Middle frontal gyrus (tissue), 1 donor: ENCODE data around the gene ROGDI.
A peak's percentile ranks its signal among the peaks of the same experiment; 100 is the strongest.

Experiments used
- DNase-seq: peaks from one replicate; pipeline ENCODE4 v3.0.0-alpha.2; 2015; ENCODE audit warnings: low spot score; ENCODE audit errors: extremely low spot score

The ROGDI gene

DNA sequence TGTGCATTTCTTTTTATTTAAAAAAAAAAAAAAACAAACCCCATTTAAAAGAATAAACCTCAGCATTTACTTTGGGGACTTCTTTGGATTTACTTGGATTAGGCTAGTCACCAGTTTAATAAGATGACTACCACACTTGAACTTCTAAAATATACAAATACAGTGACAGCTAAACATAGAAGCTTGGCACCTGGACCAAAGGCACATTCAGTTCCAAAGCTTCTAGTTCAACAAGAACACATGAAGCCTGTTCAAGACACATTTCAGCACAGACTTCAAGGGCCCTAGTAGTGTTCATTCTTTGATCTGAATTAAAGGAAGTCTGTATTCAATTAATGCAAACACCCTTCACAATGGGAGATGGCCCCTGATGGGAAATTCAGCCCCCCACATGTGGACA, 11.6 kb upstream of the ROGDI start:
- no peak for DNase-seq

GRCh38 chr16:4813251-4814003, 11.0 kb upstream of the ROGDI start:
- no peak for DNase-seq

- DNase-seq: no peak
Measured at GRCh38 chr16:4811773-4812172, 9.3 kb upstream of the ROGDI start.

DNA sequence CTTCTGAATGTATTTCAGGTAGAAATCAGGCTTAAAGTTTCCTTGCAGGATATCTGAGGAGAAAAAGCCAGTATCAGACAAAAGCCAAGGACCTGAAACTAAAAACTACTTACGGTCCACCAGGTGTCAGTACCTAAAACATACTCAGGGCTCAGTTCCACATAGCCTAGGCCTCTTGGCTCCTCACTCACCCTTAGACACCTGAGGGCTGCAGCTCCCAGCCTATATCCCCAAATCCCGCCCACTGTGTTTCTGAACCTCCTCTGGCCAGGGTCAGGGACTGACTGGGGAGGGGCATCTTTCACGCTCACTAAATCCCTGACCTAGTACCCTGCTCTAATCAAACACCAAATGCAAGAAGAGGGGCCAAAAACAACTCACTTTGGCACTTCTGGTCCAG, 8.8 kb upstream of the ROGDI start:
- no peak for DNase-seq

DNA sequence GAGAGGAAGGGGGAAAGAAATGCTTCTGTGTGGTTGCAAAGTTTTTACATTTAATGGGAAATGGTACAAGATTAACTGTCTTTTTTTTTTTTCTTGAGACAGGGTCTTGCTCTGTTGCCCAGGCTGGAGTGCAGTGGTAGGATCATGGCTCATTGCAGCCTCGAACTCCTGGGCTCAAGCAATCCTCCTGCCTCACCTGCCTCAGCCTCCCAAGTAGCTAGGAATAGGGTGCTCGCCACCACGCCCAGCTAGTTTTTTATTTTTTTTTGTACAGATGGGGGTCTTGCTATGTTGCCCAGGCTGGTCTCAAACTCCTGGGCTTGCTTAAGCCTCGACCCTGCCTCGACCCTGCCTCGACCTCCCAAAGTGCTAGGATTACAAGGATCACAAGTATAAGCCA, 3.8 kb upstream of the ROGDI start:
- no peak for DNase-seq

DNA sequence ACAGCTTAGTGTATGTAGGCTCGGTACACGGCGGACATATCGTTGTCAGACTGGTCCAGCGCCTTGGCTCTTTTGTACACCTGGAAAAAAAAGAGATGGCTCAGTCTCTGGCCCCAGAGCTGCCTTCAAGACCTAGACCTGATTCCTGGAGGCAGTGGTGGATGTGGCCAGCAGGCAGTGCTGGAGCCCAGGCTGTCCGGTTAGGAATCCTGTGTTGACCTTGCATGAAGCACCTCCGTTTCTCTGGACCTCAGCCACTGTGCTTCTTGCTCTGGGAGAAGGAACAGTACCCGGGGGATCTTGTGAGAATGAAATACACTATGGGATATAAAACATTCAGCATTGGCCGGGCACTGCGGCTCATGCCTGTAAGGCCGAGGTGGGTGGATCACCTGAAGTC, 2.8 kb upstream of the ROGDI start:
- DNase-seq: no peak

DNA sequence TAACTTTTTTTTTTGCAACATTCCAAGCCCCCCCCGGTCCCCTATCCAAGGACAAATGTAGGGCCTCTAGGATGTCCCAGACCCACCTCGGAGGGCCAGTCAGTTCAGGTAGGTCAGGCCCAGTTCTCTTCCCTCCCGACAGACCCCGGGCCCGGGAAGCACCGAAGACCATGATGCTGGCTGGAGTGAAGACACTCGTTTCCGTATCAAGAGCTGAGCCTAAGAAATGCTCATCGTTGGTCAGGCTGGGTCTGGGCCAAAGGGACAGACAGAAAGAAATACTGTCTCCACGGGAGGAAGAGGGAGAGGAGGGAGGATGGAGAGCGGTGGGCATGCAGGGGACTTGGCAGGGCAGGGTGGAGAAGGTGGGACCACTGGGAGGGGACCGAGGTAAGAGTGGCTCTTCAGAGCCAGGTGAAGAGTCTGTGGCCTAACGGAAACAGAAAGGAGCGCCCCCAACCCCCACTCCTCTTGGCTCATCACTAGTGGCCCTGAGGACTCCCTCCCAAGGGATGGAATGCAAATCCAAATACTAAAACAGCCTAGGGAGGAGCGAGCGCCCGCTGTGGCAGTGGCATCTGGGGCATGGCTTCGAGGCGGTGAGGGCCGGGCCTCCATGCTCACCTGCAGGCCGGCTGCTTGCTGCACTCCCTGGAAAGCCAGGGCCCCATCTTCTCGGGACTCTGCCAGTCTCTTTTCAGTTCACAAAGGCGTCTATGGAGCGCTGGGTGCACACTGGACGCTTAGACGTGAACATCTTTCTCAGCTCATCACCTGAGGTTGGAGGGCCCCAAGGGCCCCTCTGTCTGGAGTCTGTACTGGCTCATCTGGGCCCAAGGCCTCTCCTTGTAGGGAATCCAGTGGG, 1.7 kb upstream of the ROGDI start:
- DNase-seq: no peak

GRCh38 chr16:4803401-4803844, 990 bp upstream of the ROGDI start:
- no peak for DNase-seq

GRCh38 chr16:4802659-4803287, 340 bp upstream of the ROGDI start:
- DNase-seq: peak; percentile 88

DNA sequence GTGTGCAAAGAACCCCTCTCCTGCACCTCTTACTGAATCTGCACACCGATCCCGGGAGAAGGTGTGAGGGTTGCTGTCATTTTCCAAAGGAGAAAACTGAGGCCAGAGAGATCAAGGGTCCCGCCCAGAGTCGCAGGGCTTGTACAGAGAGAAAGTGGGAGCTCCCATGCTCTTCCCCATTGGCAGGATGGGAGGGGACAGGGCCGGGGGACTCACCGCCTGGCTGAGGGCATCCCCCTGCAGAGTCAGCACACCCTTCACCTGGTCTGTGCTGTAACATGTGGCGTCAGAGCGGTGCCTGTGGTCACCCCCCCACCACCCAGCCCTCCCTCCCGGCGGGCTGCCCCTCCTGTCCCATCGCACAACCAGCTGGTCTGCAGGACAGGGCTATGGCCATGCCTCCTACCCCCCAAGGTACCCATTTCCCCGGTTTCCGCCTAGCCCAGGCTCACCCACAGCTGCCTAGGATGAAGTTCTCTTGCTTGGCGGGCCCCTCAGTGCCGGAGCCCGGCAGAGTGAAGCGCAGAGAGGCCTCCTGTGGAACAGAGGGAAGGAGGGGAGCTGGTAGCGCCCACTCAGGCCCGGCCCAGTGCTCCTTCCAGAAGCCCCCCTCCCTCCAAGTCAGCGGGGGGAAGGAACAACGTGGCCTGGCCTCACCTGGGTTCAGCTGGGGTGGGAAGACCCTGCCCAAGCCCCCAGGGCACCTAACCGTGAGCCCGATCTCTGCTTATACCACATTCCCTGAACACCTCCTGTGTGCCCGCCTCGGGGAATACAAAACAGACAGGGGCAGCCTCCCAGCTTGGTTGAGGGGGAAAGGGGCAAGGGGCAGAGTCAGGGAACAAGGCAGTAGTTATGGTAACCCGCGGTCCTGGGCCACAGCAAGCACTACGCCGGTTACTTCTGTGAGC, 1.1 kb downstream of the ROGDI start:
- DNase-seq: no peak

- DNase-seq: peak; percentile 76
Measured at GRCh38 chr16:4800290-4801041, 2.0 kb downstream of the ROGDI start.

- no peak for DNase-seq
Measured at GRCh38 chr16:4799171-4799855, 3.1 kb downstream of the ROGDI start.

DNA sequence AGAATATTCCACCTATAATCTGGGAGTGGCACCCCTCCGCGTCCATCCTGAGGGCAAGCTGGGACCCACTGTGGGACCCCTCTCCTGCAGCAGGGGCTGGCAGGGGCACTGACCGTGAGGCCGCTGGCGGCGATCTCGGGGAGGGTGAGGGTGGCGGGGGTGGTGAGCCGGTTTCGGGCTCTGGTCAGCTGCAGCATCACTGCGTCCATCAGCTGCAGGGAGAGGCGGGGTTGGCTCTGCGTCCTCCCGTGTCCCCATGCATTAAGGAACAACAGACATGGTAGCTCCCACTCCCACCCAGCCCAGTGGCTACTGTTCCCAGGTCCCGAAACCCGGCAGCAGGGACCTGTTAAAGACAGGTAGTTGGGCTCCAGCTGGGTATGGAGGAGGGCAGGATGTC, 4.0 kb downstream of the ROGDI start:
- no peak for DNase-seq

- no peak for DNase-seq
Measured at GRCh38 chr16:4797805-4798252, 4.6 kb downstream of the ROGDI start.

DNA sequence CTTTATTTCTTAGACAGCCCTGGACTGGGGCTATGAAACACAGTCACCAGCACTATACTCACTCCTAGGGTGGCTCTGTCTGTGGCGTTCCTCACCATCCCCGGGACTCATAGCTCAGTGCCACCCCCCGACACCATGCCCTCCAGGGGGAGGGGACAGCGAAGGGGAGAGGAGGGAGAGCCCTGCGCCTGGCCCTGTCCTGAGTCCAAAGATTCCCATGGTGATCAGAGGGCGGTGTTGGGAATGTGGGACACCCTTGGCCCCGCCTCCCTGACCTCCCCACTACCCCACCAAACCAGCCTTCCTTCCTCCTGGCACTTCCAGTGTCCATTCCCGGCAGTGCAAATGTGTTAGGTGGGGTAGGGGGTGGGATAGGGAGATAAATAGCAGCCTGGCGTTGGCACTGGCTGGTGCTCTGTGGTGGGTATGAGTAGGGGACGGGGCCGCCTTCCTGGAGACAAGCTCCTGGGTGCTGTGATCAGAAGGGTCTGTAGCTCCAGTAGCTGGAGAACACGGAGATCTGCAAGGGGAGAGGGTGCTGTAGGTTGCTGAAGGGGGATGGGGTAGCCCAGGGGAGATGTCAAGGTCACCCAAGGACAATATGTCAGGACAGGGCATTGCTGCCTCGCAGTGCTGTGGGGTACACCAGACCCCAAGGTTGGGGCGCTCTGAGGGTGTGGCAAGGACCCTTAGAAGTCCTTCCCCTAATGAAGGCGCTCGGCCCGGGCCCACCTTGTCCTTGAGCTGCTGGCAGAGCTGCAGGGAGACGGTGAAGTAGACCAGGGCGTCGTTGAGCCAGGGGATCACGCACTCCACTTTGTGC, 5.2 kb downstream of the ROGDI start:
- DNase-seq: no peak

DNA sequence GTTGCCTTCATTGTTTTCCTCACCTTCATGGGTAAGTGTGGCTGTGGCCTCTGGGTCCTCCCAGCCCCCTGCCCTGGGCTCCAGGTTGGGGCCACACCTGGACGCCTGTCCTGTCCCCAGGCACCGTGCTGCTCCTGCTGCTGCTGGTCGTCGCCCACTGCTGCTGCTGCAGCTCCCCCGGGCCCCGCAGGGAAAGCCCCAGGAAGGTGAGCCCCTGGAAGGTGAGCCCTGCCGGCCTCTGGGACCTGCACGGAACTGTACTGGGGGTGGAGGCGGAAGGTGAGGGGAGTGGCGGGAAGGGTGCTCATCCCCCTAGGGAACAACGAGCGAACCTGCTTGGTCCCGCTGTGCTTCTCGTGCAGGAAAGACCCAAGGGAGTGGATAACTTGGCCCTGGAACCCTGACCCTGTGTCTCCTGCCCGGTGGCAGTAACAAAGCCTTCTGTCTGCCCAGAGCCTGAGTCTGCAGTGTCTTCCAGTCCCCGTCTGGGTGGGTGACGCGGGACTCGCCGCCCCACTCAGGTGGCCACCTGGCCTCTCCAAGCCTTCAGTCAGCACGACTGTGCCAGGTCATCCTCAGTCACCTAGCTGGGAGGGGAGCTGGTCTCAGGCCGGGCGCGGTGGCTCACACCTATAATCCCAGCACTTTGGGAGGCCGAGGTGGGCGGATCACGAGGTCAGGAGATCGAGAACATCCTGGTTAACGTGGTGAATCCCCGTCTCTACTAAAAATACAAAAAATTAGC, 6.4 kb downstream of the ROGDI start:
- DNase-seq: no peak

GRCh38 chr16:4795181-4795827, 7.1 kb downstream of the ROGDI start, which contains the start of gene SMIM22:
Gene SMIM22, plus strand, starts transcription at chr16:4795369. Its CDS starts 366 bp downstream, at chr16:4795735.
- no peak for DNase-seq
